RWPE2 (cell line): ENCODE results near the gene GMDS.

Experiments
- ATAC-seq: fragments of 200-7000 bp; cut with Tn5 transposase; 3 replicates; pipeline ENCODE4 v1.9.1; 2021; ENCODE audit warnings: low read depth
- DNase-seq: peaks from one replicate; pipeline ENCODE4 v3.0.0-alpha.2; 2020; ENCODE audit warnings: low spot score
- H3K27ac ChIP-seq: fragments of 450-650 bp; 2 replicates; pipeline ENCODE4 v1.5.1; 2017; ENCODE audit warnings: mild to moderate bottlenecking; ENCODE audit not compliant: poor library complexity, severe bottlenecking
- H3K27me3 ChIP-seq: fragments of 250-450 bp; sonication (Bioruptor Pico); 2 replicates; pipeline ENCODE4 v1.5.1; 2021; ENCODE audit warnings: mild to moderate bottlenecking, moderate library complexity; ENCODE audit not compliant: insufficient read depth, poor library complexity, severe bottlenecking
- H3K36me3 ChIP-seq: fragments of 250-450 bp; sonication (Bioruptor Pico); 2 replicates; pipeline ENCODE4 v1.5.1; 2020; ENCODE audit warnings: low read depth, mild to moderate bottlenecking, moderate library complexity
- H3K4me1 ChIP-seq: fragments of 250-450 bp; sonication (Bioruptor Pico); 2 replicates; pipeline ENCODE4 v1.5.1; 2021; ENCODE audit warnings: mild to moderate bottlenecking, moderate library complexity; ENCODE audit not compliant: insufficient read depth, poor library complexity, severe bottlenecking
- H3K4me3 ChIP-seq: fragments of 250-450 bp; sonication (Bioruptor Pico); 2 replicates; pipeline ENCODE4 v1.5.1; 2021; ENCODE audit warnings: mild to moderate bottlenecking, moderate library complexity; ENCODE audit not compliant: severe bottlenecking
- H3K9me3 ChIP-seq: fragments of 250-450 bp; sonication (Bioruptor Pico); 2 replicates; pipeline ENCODE4 v1.5.1; 2021; ENCODE audit warnings: mild to moderate bottlenecking, moderate library complexity; ENCODE audit not compliant: severe bottlenecking
- TF ChIP-seq, protein P1 (sequence below): fragments of 450-650 bp; IDR thresholded peaks from one replicate; pipeline ENCODE4 v1.5.1; 2017; ENCODE audit warnings: mild to moderate bottlenecking, moderate library complexity; ENCODE audit not compliant: poor library complexity, severe bottlenecking

The GMDS gene

GRCh38 chr6:1597924-1598323, 647.5 kb downstream of the GMDS start:
- no peak overlapping the region for H3K27ac ChIP-seq
- H3K36me3 ChIP-seq: no peaks in the 10 kb centered on the region
- ATAC-seq: peak; percentile 83
- peaks cover 17% of the 10 kb centered on the region for H3K27me3 ChIP-seq
- peaks cover 4% of the 10 kb centered on the region for H3K4me1 ChIP-seq
- no peaks in the 10 kb centered on the region for H3K9me3 ChIP-seq
- TF ChIP-seq, protein P1, sequence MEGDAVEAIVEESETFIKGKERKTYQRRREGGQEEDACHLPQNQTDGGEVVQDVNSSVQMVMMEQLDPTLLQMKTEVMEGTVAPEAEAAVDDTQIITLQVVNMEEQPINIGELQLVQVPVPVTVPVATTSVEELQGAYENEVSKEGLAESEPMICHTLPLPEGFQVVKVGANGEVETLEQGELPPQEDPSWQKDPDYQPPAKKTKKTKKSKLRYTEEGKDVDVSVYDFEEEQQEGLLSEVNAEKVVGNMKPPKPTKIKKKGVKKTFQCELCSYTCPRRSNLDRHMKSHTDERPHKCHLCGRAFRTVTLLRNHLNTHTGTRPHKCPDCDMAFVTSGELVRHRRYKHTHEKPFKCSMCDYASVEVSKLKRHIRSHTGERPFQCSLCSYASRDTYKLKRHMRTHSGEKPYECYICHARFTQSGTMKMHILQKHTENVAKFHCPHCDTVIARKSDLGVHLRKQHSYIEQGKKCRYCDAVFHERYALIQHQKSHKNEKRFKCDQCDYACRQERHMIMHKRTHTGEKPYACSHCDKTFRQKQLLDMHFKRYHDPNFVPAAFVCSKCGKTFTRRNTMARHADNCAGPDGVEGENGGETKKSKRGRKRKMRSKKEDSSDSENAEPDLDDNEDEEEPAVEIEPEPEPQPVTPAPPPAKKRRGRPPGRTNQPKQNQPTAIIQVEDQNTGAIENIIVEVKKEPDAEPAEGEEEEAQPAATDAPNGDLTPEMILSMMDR: no peak
- no peak overlapping the region for H3K4me3 ChIP-seq
- DNase-seq: no peak

DNA sequence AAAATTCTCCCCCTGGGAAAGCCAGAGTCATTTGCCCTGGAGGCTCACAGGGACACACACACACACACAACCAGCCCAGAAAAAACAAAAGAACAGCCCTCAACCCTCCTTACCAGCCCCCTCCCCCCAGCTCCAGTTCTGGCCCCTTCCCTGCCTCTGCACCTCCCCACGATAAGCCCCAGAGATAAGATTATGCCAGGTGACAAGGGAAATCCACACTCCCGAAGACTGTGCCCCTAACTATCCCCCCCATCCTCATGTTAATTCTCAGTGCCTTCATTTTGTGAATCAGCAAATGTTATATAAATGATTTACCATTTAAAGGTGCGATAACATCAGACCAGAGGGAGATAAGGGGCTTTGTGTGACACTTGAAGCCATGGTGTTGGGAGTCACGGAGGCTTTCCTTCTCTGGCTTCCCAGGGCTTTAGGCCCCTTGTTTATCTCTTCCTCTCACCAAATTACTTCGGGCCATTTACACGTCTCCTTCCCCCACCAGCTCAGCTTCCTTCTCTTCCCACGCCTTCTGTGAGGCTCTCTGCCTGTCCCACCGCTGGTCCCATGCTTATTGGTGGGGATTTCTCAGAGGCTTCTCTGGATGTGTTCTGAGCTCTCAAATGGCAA, 648.2 kb downstream of the GMDS start:
- H3K9me3 ChIP-seq: no peaks in the 10 kb centered on the region
- no peak overlapping the region for H3K27ac ChIP-seq
- H3K36me3 ChIP-seq: no peaks in the 10 kb centered on the region
- peaks cover 4% of the 10 kb centered on the region for H3K4me1 ChIP-seq
- H3K4me3 ChIP-seq: no peak overlapping the region
- TF ChIP-seq, protein P1: no peak
- H3K27me3 ChIP-seq: peaks cover 17% of the 10 kb centered on the region
- ATAC-seq (no peak), DNase-seq (no peak)

- TF ChIP-seq, protein P1: peak; percentile 96
- H3K9me3 ChIP-seq: no peaks in the 10 kb centered on the region
- ATAC-seq (peak; percentile 59), DNase-seq (no peak)
- no peak overlapping the region for H3K27ac ChIP-seq
- peaks cover 17% of the 10 kb centered on the region for H3K27me3 ChIP-seq
- H3K36me3 ChIP-seq: no peaks in the 10 kb centered on the region
- peaks cover 4% of the 10 kb centered on the region for H3K4me1 ChIP-seq
- H3K4me3 ChIP-seq: no peak overlapping the region
These were observed 649.1 kb downstream of the GMDS start for GRCh38 chr6:1596088-1596852.

GRCh38 chr6:1595271-1596087, 649.9 kb downstream of the GMDS start:
- TF ChIP-seq, protein P1: no peak
- Histone ChIP-seq H3K27ac (no peak overlapping the region), H3K9me3 (peaks cover 2% of the 10 kb centered on the region), H3K4me3 (no peak overlapping the region), H3K4me1 (peaks cover 4% of the 10 kb centered on the region), H3K36me3 (no peaks in the 10 kb centered on the region), H3K27me3 (peaks cover 17% of the 10 kb centered on the region)
- no peak for DNase-seq
- ATAC-seq: no peak
